NCI-H510A (cell line): ENCODE results near the gene EMILIN2.
A peak's percentile ranks its signal among the peaks of the same experiment; 100 is the strongest.

Source experiments
- DNase-seq: peaks from one replicate; lab custom pipeline; 2025; lab: John Stamatoyannopoulos, UW

EMILIN2 gene

GRCh38 chr18:2900684-2901422 lies 54.0 kb downstream of the EMILIN2 start:
- DNase-seq: no peak

- DNase-seq: no peak
Observed at GRCh38 chr18:2901423-2901985, 54.7 kb downstream of the EMILIN2 start.

- no peak for DNase-seq
Observed at GRCh38 chr18:2902327-2902726, 55.5 kb downstream of the EMILIN2 start.

- no peak for DNase-seq
Observed at GRCh38 chr18:2903006-2903405, 56.2 kb downstream of the EMILIN2 start.

- peak; percentile 61 for DNase-seq
Observed at GRCh38 chr18:2905854-2906703, 59.3 kb downstream of the EMILIN2 start.

GRCh38 chr18:2906704-2907549 lies 60.1 kb downstream of the EMILIN2 start:
- DNase-seq: no peak

- no peak for DNase-seq
Observed at GRCh38 chr18:2907550-2908135, 60.8 kb downstream of the EMILIN2 start.

- no peak for DNase-seq
Observed at GRCh38 chr18:2908166-2908945, 61.5 kb downstream of the EMILIN2 start.

GRCh38 chr18:2908946-2909335 lies 62.1 kb downstream of the EMILIN2 start:
- no peak for DNase-seq

- no peak for DNase-seq
Observed at GRCh38 chr18:2909431-2910140, 62.8 kb downstream of the EMILIN2 start.

- no peak for DNase-seq
Observed at GRCh38 chr18:2910261-2910660, 63.5 kb downstream of the EMILIN2 start.

- DNase-seq: no peak
Observed at GRCh38 chr18:2910751-2911425, 64.1 kb downstream of the EMILIN2 start.

- DNase-seq: no peak
Observed at GRCh38 chr18:2911533-2911932, 64.7 kb downstream of the EMILIN2 start.

- DNase-seq: no peak
Observed at GRCh38 chr18:2912357-2913299, 65.8 kb downstream of the EMILIN2 start.

GRCh38 chr18:2913398-2914005 lies 66.7 kb downstream of the EMILIN2 start:
- DNase-seq: no peak

- DNase-seq: no peak
Observed at GRCh38 chr18:2914185-2914880, 67.5 kb downstream of the EMILIN2 start.

GRCh38 chr18:2914881-2915240 lies 68.1 kb downstream of the EMILIN2 start:
- no peak for DNase-seq
